C4-2B (cell line): ENCODE results near the gene PTPN21.
A peak's percentile ranks its signal among the peaks of the same experiment; 100 is the strongest.

Experiments
- CTCF ChIP-seq: fragments of 450-650 bp; conservative IDR thresholded peaks from 2 replicates; pipeline ENCODE4 v1.5.1; 2017; ENCODE audit warnings: mild to moderate bottlenecking
- ZFX ChIP-seq: fragments of 450-650 bp; IDR thresholded peaks from 2 replicates; pipeline ENCODE4 v1.6.1; 2017

- TF ChIP-seq CTCF = peak; percentile 62
- TF ChIP-seq ZFX = no peak
Measured at GRCh38 chr14:88559852-88560251, 5.0 kb upstream of the PTPN21 start.
